ENCODE measurements around the gene GPR17. TPM values are rescaled to one million over a fixed set of nuclear protein-coding genes. Genes with fewer than 3 reads are reported as not detected.

GPR17 gene
- total RNA-seq, 1 experiment from 2014 or later: 0.64 TPM

DNA sequence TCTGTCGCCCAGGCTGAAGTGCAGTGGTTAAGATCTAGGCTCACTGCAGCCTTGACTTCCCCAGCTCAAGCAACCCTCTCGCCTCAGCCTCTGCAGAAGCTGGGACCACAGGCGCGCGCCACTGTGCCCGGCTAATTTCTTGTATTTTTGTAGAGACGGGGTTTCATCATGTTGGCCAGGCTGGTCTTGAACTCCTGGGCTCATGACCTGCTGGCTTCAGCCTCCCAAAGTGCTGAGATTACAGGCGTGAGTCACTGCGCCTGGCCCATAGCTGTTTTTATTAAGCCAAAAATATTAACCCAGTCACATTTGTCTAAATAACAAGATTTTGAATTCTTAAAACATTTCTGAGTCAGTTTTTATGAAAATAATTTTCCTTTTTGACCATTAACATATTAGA lies 49.0 kb downstream of the GPR17 start:
- no peak for DNase-seq (ENCODE audit: low spot score)

GRCh38 chr2:127695491-127696472 lies 49.8 kb downstream of the GPR17 start:
- no peak for DNase-seq (ENCODE audit: low spot score)

GRCh38 chr2:127697482-127698180 lies 51.7 kb downstream of the GPR17 start:
- DNase-seq (ENCODE audit: low spot score): no peak

GRCh38 chr2:127698553-127699355 lies 52.8 kb downstream of the GPR17 start:
- DNase-seq (ENCODE audit: low spot score): no peak

- peak; percentile 92 for DNase-seq (ENCODE audit: low spot score)
Measured at GRCh38 chr2:127700527-127701192, 54.7 kb downstream of the GPR17 start.

DNA sequence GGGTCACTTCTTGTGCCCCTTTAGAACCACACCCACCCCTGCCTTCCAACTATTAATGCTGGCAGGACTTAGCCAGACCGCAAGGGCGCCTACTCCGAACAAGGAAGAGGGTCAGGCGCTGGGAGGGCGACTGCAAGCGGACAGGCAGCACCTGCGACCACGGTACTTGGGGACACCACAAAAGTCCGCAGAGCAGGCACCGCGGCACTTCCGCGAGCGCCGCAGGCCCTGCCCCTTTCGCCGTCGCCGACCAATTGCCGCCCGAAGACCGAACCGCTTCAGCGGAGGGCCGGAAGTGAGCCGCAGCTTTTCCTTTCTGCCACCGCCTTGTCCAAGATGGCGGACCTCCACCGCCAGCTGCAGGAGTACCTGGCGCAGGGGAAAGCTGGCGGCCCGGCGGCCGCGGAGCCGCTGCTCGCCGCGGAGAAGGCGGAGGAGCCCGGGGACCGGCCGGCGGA lies 55.3 kb downstream of the GPR17 start, which contains the start of gene SFT2D3:
Gene SFT2D3, plus strand, starts transcription at position 305 of the 458 bp plus-strand sequence. Its CDS starts 32 bp downstream, at position 337.
- DNase-seq (ENCODE audit: low spot score): peak; percentile 91

DNA sequence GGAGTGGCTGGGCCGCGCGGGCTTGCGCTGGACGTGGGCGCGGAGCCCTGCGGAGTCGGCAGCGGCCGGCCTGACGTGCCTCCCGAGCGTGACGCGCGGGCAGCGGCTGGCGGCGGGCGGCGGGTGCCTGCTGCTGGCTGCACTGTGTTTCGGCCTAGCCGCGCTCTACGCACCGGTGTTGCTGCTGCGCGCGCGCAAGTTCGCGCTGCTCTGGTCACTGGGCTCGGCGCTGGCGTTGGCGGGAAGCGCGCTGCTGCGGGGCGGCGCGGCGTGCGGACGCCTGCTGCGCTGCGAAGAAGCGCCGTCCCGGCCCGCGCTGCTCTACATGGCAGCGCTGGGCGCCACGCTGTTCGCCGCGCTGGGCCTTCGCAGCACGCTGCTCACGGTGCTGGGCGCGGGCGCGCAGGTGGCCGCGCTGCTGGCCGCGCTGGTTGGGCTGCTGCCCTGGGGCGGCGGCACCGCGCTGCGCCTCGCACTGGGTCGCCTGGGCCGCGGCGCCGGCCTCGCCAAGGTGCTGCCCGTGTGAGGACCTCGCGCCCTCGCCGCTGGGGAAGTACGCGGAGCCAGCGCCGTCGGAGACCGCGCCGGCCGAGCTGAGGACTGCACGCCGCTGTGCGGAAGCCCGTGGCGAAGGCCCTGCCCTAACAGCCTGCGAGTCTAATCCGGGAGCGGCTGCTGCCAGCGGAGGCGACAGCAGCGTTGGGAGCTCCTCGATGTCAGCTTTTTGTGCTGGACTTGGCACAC lies 55.9 kb downstream of the GPR17 start:
- DNase-seq (ENCODE audit: low spot score): peak; percentile 82

Other genes with a start within 250 kb of the GPR17 start
- gene PROC, start 227.7 kb upstream of the GPR17 start, total RNA-seq (2014; rRNA removed; shearing (Covaris generic)): 0.74 and 1.3 TPM in 2 replicates
- gene IWS1, start 119.7 kb upstream of the GPR17 start, total RNA-seq (2014; rRNA removed; shearing (Covaris generic)): 34.8 and 43.1 TPM in 2 replicates
- 4.8 and 5.4 TPM in 2 replicates for gene MYO7B, start 110.5 kb upstream of the GPR17 start, total RNA-seq (2014; rRNA removed; shearing (Covaris generic))
- gene LIMS2, start 29.4 kb downstream of the GPR17 start, total RNA-seq (2014; rRNA removed; shearing (Covaris generic)): 30.6 and 32.0 TPM in 2 replicates
- gene SFT2D3, start 55.3 kb downstream of the GPR17 start, total RNA-seq (2014; rRNA removed; shearing (Covaris generic)): 11.1 and 13.3 TPM in 2 replicates
- gene WDR33, start 165.0 kb downstream of the GPR17 start, total RNA-seq (2014; rRNA removed; shearing (Covaris generic)): 23.4 and 26.0 TPM in 2 replicates
- gene POLR2D, start 212.0 kb downstream of the GPR17 start, total RNA-seq (2014; rRNA removed; shearing (Covaris generic)): 14.0 and 17.8 TPM in 2 replicates
- gene AMMECR1L, start 239.8 kb downstream of the GPR17 start, total RNA-seq (2014; rRNA removed; shearing (Covaris generic)): 8.7 and 10.5 TPM in 2 replicates

Data from HT-29 (cell line).